Measurements from ENCODE around the gene ERVK3-1.
"Not testable (repeated sequence)": the region's sequence is repeated elsewhere in the genome, so short reads cannot be mapped to it uniquely, and the experiment has no call there.

ERVK3-1 gene, protein sequence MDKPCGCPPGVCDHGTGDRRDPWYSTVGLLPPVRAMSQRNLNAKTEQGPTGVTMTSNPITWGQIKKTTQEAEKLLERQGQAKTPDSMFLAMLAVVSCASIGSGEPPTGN

DNA sequence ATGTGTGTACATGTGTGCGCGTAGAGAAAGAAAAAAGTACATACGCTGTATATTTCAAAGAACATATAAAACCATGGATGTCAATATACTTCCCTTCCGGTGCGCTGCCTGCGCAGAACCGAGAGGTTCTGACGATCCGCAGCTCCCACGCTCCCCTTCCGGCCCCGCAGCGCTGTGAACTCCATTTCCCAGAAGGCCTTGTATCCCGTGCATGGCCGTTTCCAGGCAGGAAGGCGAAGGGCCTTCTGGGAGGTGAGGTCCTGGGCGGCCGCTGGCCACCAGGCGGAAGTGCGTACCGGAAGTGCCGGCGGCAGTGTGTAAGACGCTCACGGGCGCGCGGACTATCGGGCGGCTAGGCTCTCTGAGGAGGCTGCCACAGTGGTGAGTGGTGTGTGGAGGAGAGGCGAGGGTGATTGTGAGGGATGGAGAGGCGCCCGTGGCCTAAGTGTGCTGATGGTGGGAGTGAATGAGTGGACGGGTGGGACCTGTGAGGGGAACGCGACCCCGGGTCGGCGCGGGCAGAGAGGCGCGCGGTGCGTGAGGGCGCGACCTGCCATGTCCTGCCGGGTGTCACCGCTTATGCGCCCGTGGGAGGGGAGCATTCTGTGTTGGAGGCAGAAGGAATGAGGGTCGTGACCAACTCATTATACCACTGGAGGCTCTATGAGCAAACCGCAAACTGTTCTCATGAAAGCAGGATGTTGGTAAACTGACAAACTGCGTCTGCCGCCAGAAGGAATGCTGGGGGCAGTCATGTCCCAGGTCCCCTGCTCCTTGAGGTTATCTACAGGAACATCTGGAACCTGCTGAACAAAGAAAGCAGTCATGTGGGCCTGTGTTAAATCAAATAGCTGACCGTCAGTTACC, at the start of gene ERVK3-1:
TSS of gene ERVK3-1 (plus strand) at position 313 of the 867 bp plus-strand sequence. CDS start 6,792 bp downstream, outside the sequence.
- peak; percentile 90 to 98 for DNase-seq

DNA sequence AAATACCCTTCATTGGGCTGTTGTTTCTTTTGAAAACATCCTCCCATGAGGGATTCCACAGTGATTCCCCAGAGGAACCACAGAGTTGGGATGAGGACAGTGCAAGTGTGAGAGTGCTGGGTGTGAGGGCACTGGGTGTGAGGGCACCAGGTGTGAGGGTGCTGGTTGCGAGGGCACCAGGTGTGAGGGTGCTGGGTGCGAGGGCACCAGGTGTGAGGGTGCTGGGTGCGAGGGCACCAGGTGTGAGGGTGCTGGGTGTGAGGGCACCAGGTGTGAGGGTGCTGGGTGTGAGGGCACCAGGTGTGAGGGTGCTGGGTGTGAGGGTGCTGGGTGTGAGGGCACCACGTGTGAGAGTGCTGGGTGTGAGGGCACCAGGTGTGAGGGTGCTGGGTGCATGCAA, 46.9 kb upstream of the ERVK3-1 start:
- DNase-seq, result not testable (repeated sequence)

DNA sequence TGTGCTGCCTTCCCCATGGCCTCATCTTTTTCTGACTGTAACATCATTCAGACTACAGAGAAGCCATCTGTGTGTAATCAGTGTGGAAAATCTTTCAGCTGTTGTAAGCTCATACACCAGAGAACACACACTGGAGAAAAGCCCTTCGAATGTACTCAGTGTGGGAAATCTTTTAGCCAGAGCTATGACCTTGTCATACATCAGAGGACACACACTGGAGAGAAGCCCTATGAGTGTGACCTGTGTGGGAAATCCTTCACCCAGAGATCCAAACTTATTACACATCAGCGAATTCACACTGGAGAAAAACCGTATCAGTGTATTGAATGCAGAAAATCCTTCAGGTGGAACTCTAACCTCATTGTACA, 43.6 kb upstream of the ERVK3-1 start:
- no peak for DNase-seq

DNA sequence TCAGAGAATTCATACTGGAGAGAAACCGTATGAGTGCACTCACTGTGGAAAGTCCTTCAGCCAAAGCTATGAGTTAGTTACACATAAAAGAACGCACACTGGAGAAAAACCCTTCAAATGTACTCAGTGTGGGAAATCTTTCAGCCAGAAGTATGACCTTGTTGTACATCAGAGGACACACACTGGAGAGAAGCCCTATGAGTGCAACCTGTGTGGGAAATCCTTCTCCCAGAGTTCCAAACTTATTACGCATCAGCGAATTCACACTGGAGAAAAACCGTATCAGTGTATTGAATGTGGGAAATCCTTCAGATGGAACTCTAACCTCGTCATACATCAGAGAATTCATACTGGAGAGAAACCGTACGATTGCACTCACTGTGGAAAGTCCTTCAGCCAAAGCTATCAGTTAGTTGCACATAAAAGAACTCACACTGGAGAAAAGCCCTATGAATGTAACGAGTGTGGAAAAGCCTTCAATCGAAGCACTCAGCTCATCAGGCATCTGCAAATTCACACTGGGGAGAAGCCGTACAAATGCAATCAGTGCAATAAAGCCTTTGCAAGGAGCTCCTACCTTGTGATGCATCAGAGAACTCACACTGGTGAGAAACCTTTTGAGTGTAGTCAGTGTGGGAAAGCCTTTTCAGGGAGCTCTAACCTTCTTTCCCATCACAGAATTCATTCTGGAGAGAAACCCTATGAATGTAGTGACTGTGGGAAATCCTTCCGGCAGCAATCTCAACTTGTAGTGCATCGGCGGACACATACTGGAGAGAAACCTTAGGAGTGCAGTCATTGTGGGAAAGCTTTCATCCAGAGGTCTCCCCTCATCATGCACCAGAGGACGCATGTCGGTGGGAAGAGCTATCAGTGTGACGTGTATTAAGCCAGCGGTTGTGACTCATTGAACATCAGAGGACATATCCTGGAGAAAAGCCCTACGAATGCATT, 42.9 kb upstream of the ERVK3-1 start:
- no peak for DNase-seq

DNA sequence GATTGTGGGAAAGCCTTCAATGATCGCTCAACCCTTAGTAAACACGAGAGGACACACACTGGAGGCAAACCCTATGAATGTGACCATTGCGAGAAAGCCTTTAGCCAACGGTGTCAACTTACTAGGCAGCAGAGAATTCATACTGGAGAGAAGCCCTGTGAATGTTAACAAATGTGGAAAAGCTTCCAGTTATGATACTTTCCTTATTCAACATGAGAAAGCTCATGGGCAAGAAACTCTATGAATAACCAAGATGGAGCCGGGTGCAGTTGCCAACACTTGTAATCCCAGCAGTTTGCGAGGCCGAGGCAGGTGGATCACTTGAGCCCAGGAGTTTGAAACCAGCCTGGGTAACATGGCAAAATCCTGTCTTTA, 42.3 kb upstream of the ERVK3-1 start:
- DNase-seq, result no peak

DNA sequence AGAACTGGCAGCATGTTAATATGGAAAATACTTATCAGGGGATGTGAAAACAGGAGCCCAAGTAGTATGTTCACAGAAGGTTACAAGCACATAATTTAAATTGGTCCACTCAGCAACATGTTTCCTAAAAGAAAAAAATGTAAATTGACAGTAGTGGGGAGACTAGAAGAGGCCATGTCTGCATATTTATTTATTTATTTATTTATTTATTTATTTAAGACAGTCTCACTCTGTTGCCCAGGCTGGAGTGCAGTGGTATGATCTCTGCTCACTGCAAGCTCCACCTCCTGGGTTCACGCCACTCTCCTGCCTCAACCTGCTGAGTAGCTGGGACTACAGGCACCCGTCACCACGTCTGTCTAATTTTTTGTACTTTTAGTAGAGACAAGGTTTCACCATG, 40.1 kb upstream of the ERVK3-1 start:
- no peak for DNase-seq

DNA sequence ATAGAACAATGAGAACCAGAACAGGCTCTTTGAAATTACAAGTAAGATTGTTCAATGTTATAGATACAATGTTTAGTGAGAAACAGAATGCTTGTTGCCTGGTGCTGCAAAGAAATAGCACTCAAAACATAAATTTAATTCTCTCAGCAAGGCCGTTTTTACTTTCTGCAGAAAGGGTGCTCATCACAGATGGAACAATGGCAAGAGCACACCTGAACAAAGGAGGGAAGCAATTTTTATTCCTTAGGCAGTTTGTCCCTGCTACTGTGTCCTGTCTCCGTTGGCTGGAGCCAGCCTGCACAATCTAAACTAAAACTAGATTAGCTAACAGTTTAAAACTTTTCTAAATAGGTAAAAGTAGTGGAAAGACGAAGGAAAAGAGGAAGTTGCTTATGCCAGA, 36.8 kb upstream of the ERVK3-1 start:
- DNase-seq, result no peak

DNA sequence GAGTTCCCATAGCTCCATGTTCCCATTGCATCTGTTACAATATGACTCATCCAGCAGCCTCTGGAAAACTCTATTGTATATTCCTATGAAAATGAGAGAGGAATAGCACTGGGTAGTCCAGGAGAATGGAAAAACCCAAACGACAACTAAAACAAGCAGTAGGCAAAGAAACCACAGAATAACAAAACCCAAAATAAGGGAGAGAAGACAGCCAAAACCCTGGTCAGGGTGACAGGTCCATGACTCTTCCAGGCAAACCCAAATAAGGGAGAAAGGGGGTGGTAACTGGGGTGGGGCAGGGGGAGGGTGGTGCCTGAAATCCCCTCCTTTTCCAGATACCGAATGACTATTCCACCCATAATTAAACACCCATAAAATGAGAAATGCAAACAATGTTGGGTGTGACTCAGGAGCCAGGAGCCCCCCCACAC, 30.4 kb upstream of the ERVK3-1 start:
- no peak for DNase-seq

DNA sequence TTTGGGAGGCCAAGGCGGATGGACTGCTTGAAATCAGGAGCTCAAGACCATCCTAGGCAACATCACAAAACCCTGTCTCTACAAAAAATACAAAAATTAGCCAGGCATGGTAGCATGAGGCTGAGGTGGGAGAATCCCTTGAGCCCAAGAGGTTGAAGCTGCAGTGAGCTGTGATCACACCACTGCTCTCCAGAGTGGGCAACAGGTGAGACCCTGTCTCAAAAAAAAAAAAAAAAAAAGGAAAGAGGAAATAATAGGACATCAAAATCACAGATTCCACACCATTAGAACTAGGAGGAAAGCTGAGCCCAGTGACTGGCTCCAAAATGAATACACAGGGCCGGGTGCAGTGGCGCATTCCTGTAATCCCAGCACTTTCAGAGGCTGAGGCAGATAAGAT, 29.6 kb upstream of the ERVK3-1 start:
- no peak for DNase-seq

DNA sequence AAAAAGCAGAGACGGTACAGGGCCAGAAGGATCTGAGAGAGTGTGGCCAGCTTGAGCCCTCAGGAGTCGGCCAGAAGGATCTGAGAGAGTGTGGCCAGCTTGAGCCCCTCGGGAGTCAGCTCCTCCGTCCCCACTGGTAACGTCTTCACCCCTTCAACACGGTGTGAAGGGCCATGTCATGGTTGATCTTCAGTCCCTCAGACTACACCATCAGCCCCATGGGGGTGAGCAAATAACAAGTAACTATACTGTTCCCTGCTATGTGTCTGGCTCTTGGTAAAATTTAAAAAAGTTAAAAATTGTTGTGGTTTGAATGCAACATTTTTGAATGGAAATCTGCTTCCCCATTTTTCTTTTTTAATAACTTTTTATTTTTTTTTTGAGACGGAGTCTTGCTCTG, 28.0 kb upstream of the ERVK3-1 start:
- no peak for DNase-seq

DNA sequence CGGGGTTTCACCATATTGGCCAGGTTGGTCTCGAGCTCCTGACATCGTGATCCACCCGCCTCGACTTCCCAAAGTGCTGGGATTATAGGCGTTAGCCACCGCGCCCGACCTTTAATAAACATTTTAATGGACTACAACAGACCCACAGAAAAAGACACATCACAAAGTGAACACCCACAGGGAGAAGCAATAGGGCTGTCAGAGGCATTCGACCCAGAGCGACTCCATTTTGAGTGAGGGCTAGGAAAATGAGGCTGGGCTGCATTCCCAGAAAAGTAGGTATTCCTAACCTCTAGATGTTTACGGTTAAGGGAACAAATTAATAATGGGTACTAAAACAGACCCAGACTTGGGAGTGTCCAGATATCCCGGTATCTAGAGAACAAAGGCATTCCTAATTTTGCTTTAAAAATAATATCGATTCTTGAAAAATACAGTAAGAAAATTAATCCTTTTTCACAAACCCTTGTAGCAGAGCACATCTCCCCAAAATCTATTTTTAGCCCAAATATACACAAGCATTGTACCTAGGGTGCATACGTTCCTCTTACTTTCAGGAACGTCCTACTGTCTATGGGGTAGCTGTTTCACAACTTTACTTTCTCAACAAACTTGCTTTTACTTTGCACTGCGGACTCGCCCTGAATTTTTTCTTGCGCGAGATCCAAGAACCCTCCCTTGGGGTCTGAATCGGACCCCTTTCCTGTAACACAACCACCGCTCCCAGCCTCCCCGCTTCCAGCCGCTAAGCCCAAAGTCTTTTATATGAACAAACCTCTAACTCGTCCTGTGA, 27.2 kb upstream of the ERVK3-1 start:
- no peak for DNase-seq

DNA sequence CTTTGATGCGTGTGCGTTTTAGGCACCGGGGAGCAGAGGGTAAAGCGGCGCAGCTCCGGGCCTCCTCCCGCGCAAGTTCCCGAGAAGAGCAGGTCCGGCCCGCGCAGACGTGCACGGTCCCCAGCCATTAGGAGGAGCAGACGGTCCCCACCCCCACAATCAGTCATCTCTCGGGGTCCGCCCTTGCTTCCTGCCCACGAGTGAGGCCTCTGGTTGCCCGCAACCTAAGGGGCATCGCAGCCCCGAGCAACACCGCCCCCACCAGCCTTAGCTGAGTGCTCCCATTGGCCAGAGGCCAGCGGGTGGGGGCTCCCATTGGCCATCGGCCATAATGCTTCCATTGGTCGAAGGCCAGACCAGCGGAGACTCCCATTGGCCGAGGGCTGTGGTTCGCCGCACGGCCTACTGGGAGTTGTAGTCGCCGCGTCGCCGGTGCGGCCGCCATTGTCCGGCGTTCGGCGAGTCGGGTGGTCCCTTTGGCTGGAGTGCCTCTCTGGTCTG, 26.6 kb upstream of the ERVK3-1 start, which contains the start of gene ZNF8:
TSS of gene ZNF8 (plus strand) at position 415 of the 501 bp plus-strand sequence. CDS start 127 bp downstream, outside the sequence.
- DNase-seq, result peak; percentile 82 to 94

DNA sequence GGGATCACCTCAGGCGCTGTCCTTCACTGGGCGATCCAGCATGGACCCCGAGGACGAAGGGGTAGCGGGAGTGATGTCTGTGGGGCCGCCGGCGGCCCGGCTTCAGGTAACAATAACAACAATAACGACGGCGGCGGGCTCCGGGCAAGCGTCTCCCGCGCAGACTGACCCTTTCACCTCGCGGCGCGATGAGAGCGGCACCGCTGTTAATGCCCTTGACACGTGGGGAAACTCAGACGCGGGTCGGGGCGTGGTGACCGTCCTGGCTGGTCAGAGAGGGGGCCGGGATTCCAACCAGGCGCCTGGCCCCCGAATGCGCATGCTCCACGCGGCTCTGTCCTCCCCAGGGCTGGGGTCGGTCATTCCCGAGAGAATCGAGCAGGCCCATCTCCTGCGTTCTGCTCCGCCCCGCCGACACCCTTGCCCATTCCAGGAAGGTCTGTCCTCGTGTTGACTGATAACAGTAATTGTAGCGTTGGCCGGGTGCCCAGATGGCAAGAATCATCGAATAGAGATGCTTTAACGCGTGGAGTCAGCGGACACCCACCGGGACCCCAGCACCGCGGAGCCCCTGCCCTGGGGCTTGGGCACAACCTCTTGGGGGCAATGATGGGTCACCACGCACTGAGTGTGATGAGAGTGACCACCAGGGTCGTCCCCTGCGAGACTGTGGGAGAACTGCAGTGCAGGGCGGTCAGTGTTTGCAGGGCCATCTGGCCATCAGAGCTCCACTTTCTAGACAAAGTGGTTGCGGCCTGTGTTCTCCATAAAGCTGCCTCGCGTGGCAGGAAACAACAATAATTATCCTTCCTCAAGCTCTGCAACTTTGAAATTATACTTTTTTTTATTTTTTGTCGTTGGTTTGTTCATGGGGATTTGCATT, 25.9 kb upstream of the ERVK3-1 start:
- peak in 1 of 2 experiments; percentile 25 for DNase-seq

DNA sequence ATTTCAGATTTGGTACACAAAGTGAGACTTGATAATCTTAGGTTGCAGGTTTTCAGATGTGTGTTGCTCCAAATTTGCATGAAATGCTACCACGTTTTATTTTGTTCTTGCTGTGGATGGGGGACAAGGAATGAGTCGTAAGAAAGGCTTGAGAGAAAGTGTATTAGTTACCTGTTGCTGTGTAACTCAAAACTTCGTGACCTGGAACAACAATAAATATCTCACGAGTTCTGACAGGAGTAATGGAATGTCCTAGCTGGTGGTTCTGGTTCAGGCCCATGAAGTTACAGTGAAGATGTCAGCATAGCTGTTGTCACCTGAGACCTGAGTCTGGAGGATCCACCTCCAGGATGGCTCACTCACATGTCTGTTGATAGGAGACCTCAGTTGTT, 25.3 kb upstream of the ERVK3-1 start:
- no peak for DNase-seq

DNA sequence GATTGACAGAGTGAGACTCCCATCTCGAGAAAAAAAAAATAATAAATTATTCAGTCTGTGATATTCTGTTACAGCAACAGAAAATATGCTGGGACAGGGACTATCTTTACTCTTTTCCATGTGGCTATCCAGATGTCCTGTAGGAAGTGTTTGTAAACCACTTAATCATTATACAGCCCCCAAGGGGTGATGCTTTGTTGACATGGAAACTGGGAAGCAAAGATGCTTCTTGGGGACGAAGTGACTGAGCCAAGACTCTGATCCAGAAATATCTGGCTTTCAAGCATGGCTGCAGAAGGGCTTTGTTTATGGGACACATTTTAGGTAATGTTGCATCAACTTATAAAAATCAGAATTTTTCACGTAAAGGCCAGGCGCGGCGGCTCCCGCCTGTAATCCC, 21.0 kb upstream of the ERVK3-1 start:
- DNase-seq, result no peak

DNA sequence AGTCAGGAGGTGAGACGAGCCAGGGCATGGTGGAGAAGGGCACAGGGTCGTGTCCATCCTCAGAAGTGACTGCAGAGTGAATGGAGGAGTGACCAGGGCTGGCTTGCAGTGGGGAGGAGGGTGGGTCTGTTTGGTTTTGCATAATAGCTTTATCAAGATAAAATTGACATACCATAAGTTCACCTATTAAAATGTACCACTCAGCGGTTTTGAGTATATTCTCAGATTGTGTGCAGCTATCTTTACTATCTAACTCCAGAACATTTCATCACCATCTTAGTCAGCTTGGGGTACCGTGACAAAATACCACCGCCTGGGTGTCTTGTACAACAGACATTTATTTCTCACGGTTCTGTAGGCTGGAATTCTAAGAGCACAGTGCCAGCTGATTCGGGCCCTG, 13.2 kb upstream of the ERVK3-1 start:
- no peak for DNase-seq

DNA sequence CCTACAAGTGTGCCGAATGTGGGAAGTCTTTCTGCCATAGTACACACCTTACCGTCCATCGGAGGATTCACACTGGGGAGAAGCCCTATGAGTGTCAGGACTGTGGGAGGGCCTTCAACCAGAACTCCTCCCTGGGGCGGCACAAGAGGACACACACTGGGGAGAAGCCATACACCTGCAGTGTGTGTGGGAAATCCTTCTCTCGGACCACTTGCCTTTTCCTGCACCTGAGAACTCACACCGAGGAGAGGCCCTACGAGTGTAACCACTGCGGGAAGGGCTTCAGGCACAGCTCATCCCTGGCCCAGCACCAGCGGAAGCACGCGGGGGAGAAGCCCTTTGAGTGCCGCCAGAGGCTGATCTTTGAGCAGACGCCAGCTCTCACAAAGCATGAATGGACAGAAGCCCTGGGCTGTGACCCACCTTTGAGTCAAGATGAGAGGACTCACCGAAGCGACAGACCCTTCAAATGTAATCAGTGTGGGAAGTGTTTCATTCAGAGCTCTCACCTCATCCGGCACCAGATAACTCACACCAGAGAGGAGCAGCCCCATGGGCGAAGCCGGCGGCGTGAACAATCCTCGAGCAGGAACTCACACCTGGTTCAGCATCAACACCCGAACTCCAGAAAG, 10.3 kb upstream of the ERVK3-1 start:
- DNase-seq, result no peak

DNA sequence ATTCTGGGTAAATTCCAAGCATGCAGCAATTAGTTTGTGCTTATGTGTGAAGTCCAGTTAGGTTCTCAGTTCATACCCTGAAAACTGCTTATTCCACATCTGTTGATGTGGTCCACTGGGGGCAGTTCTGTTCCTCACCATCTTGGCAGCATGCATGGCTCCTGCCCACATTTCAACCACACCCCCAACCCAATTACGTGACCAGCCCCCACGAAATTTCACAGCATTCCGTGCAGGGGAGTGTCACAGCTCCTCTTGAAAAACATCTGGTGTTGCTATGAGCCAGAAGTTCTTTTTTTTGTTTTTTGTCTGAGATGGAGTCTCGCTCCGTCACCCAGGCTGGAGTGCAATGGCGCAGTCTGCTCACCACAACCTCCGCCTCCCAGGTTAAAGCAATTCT, 9.1 kb upstream of the ERVK3-1 start:
- DNase-seq, result no peak

DNA sequence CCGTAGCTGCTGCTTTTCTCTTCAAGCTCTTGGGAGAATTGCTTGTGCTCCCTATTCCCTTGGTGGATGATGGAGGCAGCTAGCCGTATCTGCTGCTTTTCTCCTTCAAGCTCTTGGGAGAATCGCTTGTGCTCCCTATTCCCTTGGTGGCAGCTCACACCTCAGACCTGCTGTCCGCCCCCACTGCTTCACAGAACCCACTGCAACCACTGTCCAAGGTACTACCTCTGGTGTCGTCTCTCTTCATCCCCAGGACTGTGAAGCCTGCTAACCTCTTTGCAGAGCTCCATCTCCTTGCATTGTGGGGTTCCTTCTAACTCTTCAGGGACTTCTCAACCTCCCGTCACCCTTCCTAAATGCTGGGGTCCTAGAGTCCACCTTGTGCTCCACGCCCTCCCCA, 4.6 kb upstream of the ERVK3-1 start:
- DNase-seq, result no peak

DNA sequence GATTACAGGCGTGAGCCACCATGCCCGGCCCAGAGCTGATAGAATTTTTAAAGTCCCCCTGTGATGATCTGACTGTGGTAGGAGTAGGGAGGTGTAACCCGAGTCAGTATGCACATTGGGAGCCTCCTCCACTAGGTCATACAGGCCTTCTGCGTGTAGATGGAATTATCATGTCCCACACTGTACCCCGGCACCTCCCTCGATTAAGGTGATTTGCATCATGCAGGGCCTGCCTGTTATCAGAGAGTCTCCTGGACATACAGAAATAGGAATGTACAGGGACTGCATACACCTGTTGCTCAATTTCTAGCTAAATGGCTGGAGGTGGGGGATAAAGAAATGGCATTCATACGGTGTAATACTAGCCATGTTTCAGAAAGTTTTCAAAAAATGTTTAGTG, 922 bp upstream of the ERVK3-1 start:
- DNase-seq, result no peak

DNA sequence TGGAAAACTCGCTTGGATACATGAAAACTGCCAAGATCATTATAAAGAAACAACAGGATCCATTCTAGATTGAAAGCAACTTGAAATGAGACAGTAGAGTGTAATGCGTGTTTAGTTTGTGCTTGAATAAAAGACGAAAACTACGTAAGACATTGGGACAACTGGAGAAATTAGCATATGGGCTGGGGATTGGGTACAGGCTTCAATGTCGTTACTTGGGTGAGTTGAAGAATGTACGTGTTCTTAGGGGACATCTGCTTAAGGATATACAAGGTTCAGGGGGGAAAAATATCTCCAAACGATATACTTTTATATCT, 471 bp upstream of the ERVK3-1 start:
- no peak for DNase-seq
